GM18907 (cell line): ENCODE results near the gene FAM24B.
"Not testable (repeated sequence)": the region's sequence is repeated elsewhere in the genome, so short reads cannot be mapped to it uniquely, and the experiment has no call there.

Source experiments
- ATAC-seq: cut with Tn5 transposase; IDR thresholded peaks from one replicate; pipeline ENCODE4 v1.9.1; 2021; ENCODE audit warnings: mild to moderate bottlenecking, moderate library complexity; ENCODE audit not compliant: unreplicated experiment

FAM24B gene

DNA sequence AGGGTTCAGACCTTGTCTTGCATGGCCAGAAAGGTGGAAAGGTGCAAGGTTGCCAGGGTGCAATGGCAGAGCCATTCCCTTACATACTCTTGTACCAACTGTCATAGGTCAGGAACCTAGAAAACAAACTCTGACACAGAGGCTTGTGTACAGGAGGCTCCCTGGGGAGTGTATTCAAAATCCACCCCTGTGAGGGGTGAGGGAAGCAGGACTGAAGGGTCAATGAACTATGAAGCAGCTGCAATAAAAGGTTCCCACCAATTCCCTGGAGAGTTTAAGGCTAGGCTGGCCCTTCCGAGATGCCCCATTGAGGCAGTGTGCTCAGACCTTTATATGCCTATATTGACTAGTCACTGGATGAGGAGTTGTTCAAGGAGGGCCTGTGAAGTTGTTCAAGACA is 19.9 kb downstream of the FAM24B start:
- ATAC-seq = no peak

DNA sequence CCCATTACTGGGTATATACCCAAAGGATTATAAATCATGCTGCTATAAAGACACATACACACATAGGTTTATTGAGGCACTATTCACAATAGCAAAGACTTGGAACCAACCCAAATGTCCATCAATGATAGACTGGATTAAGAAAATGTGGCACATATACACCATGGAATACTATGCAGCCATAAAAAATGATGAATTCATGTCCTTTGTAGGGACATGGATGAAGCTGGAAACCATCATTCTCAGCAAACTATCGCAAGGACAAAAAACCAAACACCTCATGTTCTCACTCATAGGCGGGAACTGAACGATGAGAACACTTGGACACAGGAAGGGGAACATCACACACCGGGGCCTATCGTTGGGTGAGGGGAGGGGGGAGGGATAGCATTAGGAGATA is 21.3 kb downstream of the FAM24B start:
- not testable (repeated sequence) for ATAC-seq

DNA sequence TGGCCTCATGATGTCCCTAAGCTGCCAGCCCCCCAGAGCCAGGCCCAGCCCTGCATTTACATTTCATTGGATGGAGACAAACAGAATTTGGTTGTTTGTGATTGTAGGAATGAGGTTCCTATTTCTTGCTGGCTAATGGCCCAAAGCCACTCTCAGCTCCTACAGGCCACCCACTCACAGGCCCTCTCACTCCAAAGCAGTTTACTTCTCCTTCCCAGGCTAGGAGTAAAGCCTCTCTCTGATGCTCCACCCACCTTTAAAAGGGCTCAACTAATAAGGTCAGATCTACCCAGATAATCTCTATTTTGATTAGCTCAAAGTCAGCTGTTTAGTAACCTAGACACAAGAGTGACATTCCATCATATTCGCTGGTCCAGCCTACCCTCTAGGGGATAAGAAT is 22.5 kb downstream of the FAM24B start:
- no peak for ATAC-seq

DNA sequence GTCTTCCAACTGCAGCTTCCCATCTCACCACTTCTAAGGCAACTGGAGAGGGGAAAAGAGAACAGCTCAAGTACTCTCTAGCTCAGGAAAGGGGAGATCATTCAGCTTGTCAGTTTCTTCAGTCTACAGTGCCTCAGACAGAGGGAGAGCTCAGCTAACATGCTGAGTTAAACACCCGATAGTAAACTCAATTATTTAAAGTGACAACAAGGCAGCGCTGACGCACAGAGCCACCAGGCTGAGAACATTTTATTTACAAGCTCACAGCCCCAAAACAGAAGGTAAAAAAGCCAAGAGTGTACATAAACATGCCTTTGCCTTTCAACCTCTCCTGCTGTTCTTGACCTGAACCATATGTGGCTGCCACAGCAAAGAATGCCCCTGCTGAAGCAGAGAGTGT is 23.6 kb downstream of the FAM24B start:
- ATAC-seq = no peak

DNA sequence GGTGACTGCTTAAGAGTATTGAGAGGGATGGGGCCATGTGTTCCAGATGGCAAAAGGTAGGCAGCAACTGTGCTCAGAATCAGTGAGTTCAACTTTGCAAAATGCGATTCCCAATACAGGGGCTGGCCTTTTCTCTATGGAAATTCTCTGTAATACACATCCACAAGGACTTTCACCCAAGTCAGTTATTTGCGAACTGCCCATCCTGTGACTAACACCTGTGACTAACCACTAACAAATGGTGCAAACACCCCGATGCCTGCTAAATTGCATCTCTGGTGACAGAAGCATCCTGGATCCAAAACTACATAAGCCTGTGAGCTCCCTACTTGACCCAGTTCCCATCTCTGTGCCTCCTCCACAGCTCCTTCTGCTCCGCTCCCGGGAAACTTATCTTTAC is 24.7 kb downstream of the FAM24B start:
- no peak for ATAC-seq

DNA sequence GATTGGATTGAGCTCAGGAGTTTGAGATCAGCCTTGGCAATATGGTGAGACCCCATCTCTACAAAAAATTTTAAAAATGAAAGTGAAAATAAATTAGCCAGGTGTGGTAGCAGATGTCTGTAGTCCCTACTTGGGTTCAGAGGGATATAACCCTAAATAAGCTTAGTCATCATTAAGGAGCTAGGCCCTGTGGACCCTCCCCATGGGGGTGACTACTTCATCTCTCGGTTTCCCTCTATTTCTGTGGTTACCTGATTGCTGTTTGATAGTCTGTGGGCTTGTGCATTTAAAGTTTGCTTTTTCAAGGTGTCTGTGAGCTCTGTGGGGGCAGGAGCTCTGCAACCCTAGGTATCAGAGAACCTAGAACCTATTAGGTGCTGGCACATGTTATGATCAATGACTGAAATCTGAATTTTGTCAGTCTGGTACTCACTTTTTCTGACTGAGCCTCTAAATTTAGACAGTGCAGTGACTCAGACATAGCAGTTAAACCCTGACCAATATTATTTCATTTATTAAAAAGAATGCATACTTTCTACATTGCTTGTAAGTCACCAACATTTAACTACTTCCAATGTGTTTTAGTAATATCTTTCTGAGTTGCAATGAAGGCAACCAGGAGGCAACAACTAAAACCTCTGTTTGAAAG is 25.6 kb downstream of the FAM24B start:
- no peak for ATAC-seq

DNA sequence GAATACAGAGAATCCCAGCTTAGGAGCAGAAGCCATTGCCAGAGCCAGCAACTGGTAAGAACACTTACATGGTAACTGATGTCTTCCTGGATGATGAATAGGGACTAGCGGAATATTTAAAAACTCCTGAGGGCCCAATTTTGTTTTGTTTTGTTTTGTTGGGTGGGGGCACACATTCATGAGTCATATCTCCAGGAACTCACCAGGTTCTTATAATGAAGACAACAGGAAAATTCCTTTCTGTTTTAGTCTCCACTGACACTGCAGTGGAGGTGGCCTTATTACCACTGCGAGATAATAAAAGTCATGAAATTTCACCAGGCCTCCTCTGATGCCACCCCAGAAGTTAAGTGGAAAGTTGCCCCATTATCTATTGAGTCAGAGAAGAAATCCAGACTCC is 27.1 kb downstream of the FAM24B start:
- ATAC-seq = no peak

DNA sequence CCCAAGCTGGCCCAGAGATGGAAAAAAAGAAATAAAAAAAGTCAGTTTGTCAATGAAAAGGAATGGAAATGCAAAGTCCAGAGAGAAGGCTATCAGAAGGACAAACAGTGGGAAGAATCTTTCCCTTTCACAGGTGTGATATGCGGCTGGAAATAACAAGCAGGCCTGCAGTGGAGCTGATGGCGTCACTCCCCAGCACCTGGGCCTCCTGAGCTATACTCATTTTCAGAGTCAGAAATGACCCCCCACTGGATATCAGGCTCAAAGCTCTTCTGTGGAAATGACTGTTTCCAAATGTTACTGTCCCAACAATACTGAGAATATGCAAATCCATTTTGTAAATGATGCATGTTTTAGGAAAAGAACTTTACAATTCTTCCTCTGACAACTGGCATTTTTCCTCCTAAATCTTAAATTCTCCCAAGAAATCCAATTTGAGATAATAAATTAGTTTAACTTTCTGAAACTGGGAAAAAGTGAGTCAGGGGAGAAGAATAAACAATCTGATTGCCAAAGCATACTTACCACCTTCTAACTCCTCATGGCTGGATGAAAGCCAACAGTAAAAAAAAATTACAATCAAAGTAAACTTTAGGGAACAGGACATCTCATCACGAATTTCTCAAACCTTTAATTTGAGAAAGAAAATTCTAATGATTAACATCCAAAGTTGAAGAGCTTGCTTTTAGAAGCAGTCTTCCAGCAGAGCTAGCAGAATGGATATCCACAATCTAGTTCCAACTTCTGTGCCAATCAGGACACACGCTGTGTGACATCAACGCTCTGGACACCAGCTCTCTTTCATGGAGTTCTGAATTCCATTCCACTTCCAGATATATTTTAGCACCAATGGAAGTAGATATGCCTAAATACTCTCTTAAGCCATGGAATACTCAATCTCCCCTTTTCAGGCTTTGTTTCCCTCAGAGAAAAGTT is 28.4 kb downstream of the FAM24B start:
- ATAC-seq = no peak

DNA sequence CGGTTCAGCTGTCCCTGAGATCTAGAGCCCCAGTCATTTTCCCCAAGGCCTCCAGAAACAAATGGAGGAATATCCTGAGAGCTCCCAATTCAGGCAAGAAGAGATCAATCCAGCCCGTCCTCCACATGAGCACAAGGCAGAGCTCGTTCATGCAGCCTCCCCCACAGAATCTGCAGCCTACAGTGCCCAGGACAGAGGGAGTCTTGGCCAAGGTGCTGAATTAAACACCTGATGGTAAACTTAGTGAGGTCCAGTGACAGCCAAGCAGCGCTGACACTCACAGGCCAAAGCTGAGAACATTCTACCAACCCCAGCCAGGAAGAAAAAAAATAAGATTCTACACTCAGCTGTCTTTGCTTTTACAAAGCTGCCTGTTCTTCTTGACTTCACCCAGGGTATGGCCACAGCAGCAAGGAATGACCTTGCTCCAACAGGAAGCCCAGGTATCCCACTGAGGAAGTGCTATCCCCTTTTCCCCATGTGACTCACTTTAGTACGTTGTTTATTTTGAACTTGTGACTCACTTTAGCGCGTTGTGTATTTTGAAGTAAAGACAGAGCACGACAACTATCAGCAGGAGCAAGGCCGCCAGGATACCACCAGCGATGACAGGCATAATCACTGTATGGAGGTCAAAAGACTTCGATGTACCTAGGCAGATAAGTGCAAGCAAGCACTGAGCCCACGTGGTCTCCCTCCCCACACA is 29.3 kb downstream of the FAM24B start:
- ATAC-seq = no peak

DNA sequence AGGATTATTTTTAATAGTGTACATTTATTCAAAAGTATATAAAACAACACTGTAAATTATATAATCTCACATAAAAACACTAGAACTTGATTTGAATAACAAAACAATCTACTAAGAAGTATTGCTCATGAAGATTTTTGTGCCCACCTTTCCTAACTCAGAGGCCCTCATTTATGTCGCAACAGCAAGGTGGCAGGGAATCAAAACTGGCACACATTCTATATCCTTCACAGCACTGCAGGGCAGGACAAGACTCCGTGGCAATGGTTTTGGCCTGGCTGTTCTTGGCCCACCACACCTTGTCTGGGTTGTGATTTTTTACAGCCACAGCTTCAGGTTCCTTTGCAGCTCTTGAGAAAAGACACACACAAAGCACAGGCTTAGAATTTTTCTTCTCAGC is 30.3 kb downstream of the FAM24B start:
- ATAC-seq = no peak

DNA sequence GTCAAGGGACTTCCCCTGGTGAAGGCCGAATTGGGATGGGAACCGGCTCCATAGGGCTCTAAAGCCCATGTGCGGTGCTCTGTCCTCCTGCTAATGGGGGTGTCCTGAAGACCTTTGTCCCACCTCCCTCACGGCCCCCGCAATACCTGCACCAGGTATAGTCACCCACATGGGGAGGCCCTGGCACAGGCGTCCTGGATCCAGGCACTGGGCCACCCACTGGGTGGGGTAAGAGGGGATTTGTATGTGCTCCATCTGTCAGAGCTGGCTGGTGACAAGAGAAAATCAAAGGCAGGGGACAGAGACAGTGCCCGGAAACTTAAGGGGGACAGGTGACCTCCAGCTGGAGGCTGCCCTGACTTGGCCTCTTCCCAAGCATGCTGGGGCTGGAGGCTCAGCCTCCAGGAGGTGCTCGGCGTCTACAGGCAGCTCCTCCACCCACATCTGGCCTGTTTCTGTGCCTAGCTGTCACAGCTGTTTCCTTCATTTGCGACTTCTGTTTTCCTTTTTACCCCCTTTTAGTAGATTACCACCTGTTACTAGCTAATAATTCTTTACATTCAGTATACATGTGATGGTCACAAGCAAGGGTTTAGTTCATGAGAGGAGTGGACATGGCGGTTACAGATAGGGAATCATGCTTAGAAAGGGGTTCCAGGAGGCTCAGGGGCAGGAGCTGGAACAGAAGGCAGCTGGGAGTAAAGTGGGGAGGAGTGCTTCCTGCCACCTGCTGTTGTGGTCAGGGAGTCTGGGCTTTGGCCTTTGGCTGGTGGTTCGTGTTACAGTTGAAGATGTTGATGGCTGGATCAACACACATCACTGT is 31.4 kb downstream of the FAM24B start:
- no peak for ATAC-seq

DNA sequence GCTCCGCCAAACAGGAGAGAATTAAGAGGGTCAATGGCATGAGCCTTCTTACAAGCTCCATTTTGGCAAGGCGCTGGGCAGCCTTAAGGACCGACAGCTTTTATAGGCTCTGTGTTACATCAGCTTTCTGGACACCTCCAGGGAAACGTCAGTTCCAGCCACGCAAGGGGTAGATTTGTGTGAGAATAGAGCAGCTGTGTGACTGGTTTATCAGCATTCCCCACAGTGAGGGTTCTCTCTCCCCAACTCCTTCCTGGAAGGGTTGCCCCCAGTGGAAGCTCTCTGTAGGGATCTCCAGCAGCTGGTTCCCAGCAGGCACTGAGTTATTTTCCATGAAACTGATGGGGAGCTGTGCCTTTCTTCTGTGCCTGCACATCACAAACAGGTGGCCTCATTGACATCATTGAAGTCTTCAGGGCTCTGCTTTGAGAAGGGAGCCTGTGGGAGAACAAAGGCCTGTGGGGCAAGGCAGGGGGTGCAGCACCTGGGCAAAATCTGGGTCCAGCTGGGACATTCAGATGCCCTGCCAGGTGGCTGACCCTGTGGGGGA is 33.5 kb downstream of the FAM24B start, which contains the start of gene CUZD1:
Gene CUZD1 (minus strand): TSS at position 75 of the 550 bp plus-strand sequence. CDS start 14 bp downstream, at position 61.
- ATAC-seq = no peak

DNA sequence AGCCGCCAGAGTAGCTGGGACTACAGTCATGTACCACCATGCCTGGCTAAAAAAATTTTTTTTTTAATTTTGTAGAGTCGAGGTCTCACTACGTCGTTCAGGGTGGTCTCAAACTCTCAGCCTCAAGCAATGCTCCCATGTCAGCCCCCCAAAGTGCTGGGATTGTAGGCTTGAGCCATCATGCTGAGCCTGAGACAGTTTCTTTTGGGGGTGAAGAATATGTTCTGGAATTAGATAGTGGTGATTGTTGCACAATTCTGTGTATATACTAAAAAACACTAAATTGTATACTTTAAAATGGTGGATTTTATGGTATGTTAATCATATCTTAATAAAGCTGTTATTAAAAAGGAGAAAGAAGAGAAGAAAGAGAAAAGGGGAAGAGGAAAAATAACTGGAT is 35.2 kb downstream of the FAM24B start:
- no peak for ATAC-seq

DNA sequence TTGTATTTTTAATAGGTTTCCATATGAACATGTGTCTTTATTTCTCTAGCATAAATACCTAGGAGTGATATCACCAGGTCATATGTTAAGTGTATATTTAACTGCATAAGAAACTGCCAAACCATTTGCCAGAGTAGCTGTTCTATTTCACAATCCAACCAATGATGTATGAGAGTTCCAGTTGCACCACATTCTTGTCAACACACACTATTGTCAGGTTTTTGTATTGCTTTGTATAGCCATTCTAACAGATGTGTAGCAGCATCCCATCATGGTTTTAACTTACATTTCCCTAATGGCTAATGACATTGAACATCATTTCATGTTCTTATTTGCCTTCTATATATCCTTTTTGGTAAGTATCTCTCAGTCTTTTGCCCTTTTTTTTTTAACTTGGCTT is 37.8 kb downstream of the FAM24B start:
- no peak for ATAC-seq

DNA sequence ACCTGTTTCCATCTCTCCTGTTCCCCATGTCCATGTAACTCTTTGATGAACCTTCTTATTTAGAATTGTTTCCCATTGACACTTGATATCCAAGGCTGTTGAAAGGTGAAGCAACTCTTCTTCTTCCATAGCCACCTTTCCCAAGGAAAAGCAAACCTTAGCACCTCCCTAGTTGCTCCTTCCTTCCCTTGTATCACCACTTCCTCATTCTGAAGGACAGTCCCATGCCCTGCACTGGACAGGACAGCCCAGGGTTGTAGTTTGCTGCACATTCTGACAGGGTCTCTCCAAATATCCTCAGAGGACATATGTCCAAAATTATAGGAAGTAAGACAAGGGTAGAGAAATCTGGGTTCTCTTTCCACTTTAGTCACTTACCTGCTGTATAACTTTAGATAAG is 39.9 kb downstream of the FAM24B start:
- ATAC-seq = no peak

DNA sequence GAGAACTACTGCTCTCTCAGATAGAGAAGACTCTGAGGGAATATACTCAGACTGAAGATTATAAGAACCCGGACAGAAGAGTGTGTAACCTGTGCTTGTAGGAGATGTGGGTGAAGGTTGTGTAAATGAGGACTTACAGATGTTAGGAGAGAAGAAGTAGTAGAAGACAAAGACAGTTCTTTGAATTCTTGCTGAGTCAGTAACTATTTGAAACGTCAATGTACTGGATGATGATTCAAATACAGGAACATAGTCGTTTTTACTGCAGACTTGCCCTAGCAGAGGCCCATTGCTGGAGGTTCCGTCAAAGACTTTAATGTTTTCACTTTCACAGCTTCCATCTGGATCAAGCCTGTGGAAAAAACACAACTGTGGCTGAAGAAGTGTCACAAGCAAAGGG is 40.5 kb downstream of the FAM24B start:
- no peak for ATAC-seq

DNA sequence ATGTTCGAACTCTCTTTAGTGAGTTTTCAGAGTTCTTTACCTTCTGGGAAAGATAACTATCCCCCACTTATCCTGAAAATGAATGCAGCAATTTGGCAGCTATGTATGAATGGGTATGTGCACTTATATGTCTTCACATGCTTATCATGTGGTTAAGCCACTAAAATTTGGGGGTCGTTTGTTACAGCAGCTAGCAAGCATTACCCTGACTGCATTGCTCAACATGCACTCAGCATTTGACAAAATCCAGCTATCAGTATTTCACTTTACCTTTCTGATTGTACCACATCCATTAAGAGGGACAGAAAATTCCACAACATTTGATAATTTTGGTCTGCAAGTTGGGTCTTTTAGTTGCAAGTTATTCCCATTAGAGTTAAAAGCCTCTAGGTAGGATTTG is 43.5 kb downstream of the FAM24B start:
- ATAC-seq = no peak

DNA sequence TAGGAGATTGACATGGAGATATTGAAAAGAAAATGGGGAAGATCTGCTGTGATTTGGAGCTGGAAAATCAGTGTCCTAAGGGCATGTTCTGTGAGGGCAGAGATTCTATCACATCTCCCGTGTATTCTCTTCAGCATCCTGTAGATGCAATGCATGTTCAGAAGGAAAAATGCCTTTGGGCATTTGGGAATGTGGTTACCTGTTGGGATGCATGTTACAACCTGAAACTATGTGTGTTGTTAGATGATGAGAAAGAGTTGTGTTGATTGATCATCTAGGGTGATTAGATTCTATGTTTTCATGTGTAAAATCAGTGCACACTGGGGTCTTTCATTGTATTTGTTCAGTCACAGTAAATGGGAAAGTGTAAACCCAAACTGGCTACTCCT is 48.4 kb downstream of the FAM24B start:
- no peak for ATAC-seq

DNA sequence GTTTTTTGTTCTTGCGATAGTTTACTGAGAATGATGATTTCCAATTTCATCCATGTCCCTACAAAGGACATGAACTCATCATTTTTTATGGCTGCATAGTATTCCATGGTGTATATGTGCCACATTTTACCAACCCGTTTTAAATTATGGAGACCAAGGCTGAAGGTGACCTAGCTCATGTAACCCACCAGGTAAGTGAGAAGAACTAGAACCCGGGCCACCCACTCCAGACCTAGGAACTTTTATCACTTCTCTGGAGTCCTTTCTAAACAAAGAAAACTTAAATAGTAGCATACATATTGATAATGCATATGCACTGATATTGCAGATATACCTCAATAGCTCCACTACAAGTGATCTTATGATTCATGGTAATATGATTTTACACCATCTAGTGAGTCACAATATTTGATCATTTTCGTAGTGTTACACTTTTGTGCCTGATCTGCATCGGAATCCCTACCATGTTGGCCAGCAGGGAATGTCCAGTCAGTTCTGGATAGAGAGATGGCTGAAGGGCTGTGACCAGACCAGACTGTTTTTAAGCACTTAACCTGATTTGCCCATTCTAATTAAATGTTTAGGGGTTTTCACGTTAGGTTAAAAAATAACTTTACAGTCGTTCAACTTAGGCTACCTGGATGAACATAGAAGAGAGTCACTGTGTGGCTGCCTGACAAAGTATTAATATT is 49.0 kb downstream of the FAM24B start:
- ATAC-seq = no peak

DNA sequence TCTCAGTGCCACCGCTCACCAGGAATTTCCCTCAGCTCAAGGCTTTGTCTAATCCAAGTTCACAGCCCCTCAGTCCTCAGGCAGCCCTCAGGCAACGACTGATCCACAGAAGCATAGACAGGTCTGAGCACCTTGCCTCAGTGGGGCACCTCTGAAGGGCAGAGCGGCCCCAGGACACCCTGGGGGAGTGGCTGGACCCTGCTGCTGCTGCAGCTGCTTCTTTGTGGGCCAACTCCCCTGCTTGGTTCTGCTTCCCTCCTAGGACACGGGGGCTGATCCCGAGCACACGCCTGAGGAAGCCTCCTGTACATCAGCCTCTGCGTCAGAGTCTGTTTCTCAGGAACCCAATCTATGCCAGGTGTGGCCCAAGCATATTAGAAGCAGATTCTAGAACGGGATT is 49.9 kb downstream of the FAM24B start:
- no peak for ATAC-seq
